ENCODE measurements around the gene CTNNA1.

Gene CTNNA1

GRCh38 chr5:138933522-138934290 lies 180.5 kb downstream of the CTNNA1 start:
- DNase-seq (ENCODE audit: low read depth, low spot score): no peak
- Histone ChIP-seq H3K27me3 (ENCODE audit: insufficient read depth, insufficient read length) (no peaks in the 10 kb centered on the region), H3K4me3 (ENCODE audit: insufficient read length, low read depth) (no peak overlapping the region), H3K9ac (ENCODE audit: insufficient read length, low read depth) (no peak overlapping the region), H3K9me3 (ENCODE audit: insufficient read depth, low read length) (no peaks in the 10 kb centered on the region), H3K4me1 (ENCODE audit: insufficient read depth, insufficient read length) (peaks cover 4% of the 10 kb centered on the region), H3K36me3 (ENCODE audit: insufficient read depth, insufficient read length, low read length) (peaks cover 73% of the 10 kb centered on the region)
- TF ChIP-seq ZNF274 (IDR thresholded peaks at IDR 0.05; ENCODE audit: low read depth, low read length) (no peak), SUZ12 (IDR thresholded peaks at IDR 0.05; ENCODE audit: extremely low read depth, insufficient read depth, insufficient read length) (no peak), YY1 (IDR thresholded peaks at IDR 0.05; ENCODE audit: insufficient read depth, insufficient read length) (no peak)

DNA sequence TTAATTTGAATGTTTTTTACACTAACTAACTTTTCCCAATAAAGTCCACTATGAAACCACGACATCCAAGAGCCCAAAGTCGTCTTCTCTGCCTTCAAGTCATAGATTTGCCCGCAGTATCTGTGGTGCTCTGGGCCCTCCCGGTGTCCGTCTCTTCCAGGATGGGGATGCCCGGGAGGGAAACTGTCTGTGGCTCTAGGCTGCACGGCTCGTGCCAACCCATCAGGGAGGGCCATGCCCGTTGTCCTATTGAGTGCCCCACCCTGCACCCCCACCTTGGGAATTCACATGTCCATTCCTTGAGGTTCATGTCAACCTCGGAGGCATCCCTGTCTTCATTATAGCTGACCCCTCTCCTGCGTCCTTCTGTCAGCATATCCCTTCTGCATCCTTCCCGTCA lies 181.7 kb downstream of the CTNNA1 start:
- Histone ChIP-seq H3K4me1 (ENCODE audit: insufficient read depth, insufficient read length) (peaks cover 4% of the 10 kb centered on the region), H3K9ac (ENCODE audit: insufficient read length, low read depth) (no peak overlapping the region), H3K9me3 (ENCODE audit: insufficient read depth, low read length) (no peaks in the 10 kb centered on the region), H3K4me3 (ENCODE audit: insufficient read length, low read depth) (no peak overlapping the region), H3K27me3 (ENCODE audit: insufficient read depth, insufficient read length) (no peaks in the 10 kb centered on the region), H3K36me3 (ENCODE audit: insufficient read depth, insufficient read length, low read length) (peaks cover 61% of the 10 kb centered on the region)
- DNase-seq (ENCODE audit: low read depth, low spot score): no peak
- TF ChIP-seq SUZ12 (IDR thresholded peaks at IDR 0.05; ENCODE audit: extremely low read depth, insufficient read depth, insufficient read length) (no peak), YY1 (IDR thresholded peaks at IDR 0.05; ENCODE audit: insufficient read depth, insufficient read length) (no peak), ZNF274 (IDR thresholded peaks at IDR 0.05; ENCODE audit: low read depth, low read length) (no peak)

- Histone ChIP-seq H3K27me3 (ENCODE audit: insufficient read depth, insufficient read length) (no peaks in the 10 kb centered on the region), H3K4me3 (ENCODE audit: insufficient read length, low read depth) (no peak overlapping the region), H3K4me1 (ENCODE audit: insufficient read depth, insufficient read length) (peaks cover 4% of the 10 kb centered on the region), H3K9ac (ENCODE audit: insufficient read length, low read depth) (no peak overlapping the region), H3K9me3 (ENCODE audit: insufficient read depth, low read length) (no peaks in the 10 kb centered on the region), H3K36me3 (ENCODE audit: insufficient read depth, insufficient read length, low read length) (peaks cover 56% of the 10 kb centered on the region)
- no peak for DNase-seq (ENCODE audit: low read depth, low spot score)
- no peak for TF ChIP-seq ZNF274 (IDR thresholded peaks at IDR 0.05; ENCODE audit: low read depth, low read length)
- no peak for TF ChIP-seq SUZ12 (IDR thresholded peaks at IDR 0.05; ENCODE audit: extremely low read depth, insufficient read depth, insufficient read length)
- TF ChIP-seq YY1 (IDR thresholded peaks at IDR 0.05; ENCODE audit: insufficient read depth, insufficient read length): no peak
Measured at GRCh38 chr5:138935466-138935865, 182.2 kb downstream of the CTNNA1 start.

GRCh38 chr5:138936225-138936967 lies 183.2 kb downstream of the CTNNA1 start:
- no peaks in the 10 kb centered on the region for H3K27me3 ChIP-seq (ENCODE audit: insufficient read depth, insufficient read length)
- H3K4me3 ChIP-seq (ENCODE audit: insufficient read length, low read depth): no peak overlapping the region
- no peaks in the 10 kb centered on the region for H3K9me3 ChIP-seq (ENCODE audit: insufficient read depth, low read length)
- peaks cover 4% of the 10 kb centered on the region for H3K4me1 ChIP-seq (ENCODE audit: insufficient read depth, insufficient read length)
- H3K9ac ChIP-seq (ENCODE audit: insufficient read length, low read depth): no peak overlapping the region
- peaks cover 46% of the 10 kb centered on the region for H3K36me3 ChIP-seq (ENCODE audit: insufficient read depth, insufficient read length, low read length)
- TF ChIP-seq YY1 (IDR thresholded peaks at IDR 0.05; ENCODE audit: insufficient read depth, insufficient read length) (no peak), SUZ12 (IDR thresholded peaks at IDR 0.05; ENCODE audit: extremely low read depth, insufficient read depth, insufficient read length) (no peak), ZNF274 (IDR thresholded peaks at IDR 0.05; ENCODE audit: low read depth, low read length) (no peak)
- no peak for DNase-seq (ENCODE audit: low read depth, low spot score)

DNA sequence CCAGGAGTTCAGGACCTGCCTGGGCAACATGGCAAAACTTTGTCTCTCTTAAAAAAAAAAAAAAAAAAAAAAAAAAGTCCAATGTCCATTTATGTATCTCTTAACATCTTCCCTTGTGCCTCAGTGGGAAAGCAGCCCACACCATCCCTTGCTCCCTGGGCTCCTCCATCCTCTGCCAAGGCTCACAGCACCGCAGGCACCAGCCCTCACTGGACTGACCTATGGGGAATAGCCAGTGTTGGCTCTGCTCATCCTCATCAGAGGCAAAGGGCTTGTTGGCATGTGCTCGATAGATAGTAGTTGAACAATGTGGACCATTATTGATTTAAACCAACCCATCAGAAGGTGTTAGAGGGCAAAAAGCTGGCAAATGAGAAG lies 183.7 kb downstream of the CTNNA1 start:
- H3K4me1 ChIP-seq (ENCODE audit: insufficient read depth, insufficient read length): peaks cover 4% of the 10 kb centered on the region
- TF ChIP-seq YY1 (IDR thresholded peaks at IDR 0.05; ENCODE audit: insufficient read depth, insufficient read length): no peak
- no peak for TF ChIP-seq SUZ12 (IDR thresholded peaks at IDR 0.05; ENCODE audit: extremely low read depth, insufficient read depth, insufficient read length)
- no peak for TF ChIP-seq ZNF274 (IDR thresholded peaks at IDR 0.05; ENCODE audit: low read depth, low read length)
- H3K9me3 ChIP-seq (ENCODE audit: insufficient read depth, low read length): no peaks in the 10 kb centered on the region
- DNase-seq (ENCODE audit: low read depth, low spot score): no peak
- H3K27me3 ChIP-seq (ENCODE audit: insufficient read depth, insufficient read length): no peaks in the 10 kb centered on the region
- no peak overlapping the region for H3K4me3 ChIP-seq (ENCODE audit: insufficient read length, low read depth)
- peaks cover 41% of the 10 kb centered on the region for H3K36me3 ChIP-seq (ENCODE audit: insufficient read depth, insufficient read length, low read length)
- H3K9ac ChIP-seq (ENCODE audit: insufficient read length, low read depth): no peak overlapping the region

- TF ChIP-seq SUZ12 (IDR thresholded peaks at IDR 0.05; ENCODE audit: extremely low read depth, insufficient read depth, insufficient read length) (no peak), YY1 (IDR thresholded peaks at IDR 0.05; ENCODE audit: insufficient read depth, insufficient read length) (no peak), ZNF274 (IDR thresholded peaks at IDR 0.05; ENCODE audit: low read depth, low read length) (no peak)
- Histone ChIP-seq H3K9ac (ENCODE audit: insufficient read length, low read depth) (no peak overlapping the region), H3K27me3 (ENCODE audit: insufficient read depth, insufficient read length) (no peaks in the 10 kb centered on the region), H3K36me3 (ENCODE audit: insufficient read depth, insufficient read length, low read length) (peaks cover 33% of the 10 kb centered on the region), H3K4me1 (ENCODE audit: insufficient read depth, insufficient read length) (peaks cover 4% of the 10 kb centered on the region), H3K4me3 (ENCODE audit: insufficient read length, low read depth) (no peak overlapping the region), H3K9me3 (ENCODE audit: insufficient read depth, low read length) (no peaks in the 10 kb centered on the region)
- no peak for DNase-seq (ENCODE audit: low read depth, low spot score)
Measured at GRCh38 chr5:138937392-138938387, 184.5 kb downstream of the CTNNA1 start.
